ENCODE results near the gene CALCR. TPM values are rescaled to one million over a fixed set of nuclear protein-coding genes. Genes with fewer than 3 reads are reported as not detected.

The CALCR gene
- total and polyA plus RNA-seq, 2 of the 4 experiments (the other 2 are of a cell fraction) = not detected

DNA sequence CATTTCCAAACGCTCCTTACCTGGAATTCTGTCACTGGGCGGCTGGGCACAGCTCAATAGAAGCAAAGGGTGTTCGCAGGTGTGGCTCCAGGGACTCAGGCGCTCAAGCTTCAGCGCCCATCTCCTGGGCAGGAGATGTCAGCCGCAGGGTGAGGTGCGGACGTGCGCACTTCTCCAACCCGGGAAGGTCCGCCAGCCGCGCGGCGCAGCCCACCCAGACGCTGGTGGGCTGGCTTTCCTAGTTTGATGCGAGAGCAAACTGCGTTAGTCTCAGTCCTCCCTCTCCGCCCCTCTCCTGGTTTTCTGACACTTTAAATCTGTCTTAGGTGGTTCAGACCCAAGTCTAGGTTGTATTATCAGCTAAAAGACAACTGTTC, 267 bp downstream of the CALCR start:
- Histone ChIP-seq H3K4me2 (ENCODE audit: low read depth, low read length) (no peak overlapping the region), H4K8ac (ENCODE audit: low read depth in 2 of 2, low read length in 2 of 2) (no peak overlapping the region), H2AK9ac (replicated peaks; ENCODE audit: low read depth, low read length, poor library complexity) (no peak overlapping the region), H2AK5ac (ENCODE audit: low read depth, low read length) (no peak overlapping the region), H3K36me3 (ENCODE audit: control insufficient read depth, insufficient read depth, low read length) (no peaks in the 10 kb centered on the region), H2BK5ac (ENCODE audit: low read depth, low read length, poor library complexity, severe bottlenecking) (no peak overlapping the region), H3K18ac (ENCODE audit: low read depth, low read length) (no peak overlapping the region), H3K27me3 (ENCODE audit: control insufficient read depth, insufficient read depth, low read length) (peaks cover 24% of the 10 kb centered on the region), H3K4me1 (ENCODE audit: control insufficient read depth, insufficient read depth, low read length) (no peaks in the 10 kb centered on the region), H2AFZ (replicated peaks; ENCODE audit: low read length, poor library complexity) (no peak overlapping the region), H3K56ac (ENCODE audit: extremely low read depth, insufficient read depth, low read length) (no peak overlapping the region), H3K9me1 (ENCODE audit: insufficient read depth, low read length) (no peaks in the 10 kb centered on the region), H4K5ac (ENCODE audit: low read depth, low read length) (no peak overlapping the region), H3K14ac (replicated peaks; ENCODE audit: low read depth, low read length) (no peak overlapping the region), H3K79me1 (ENCODE audit: low read depth in 1 of 2, low read length in 2 of 2) (no peaks in the 10 kb centered on the region), H3K9ac (ENCODE audit: low read depth, low read length) (no peak overlapping the region), H3K4ac (ENCODE audit: low read depth, low read length) (no peak overlapping the region), H3K4me3 (ENCODE audit: insufficient read depth, low read depth, low read length) (no peak overlapping the region), H4K91ac (ENCODE audit: insufficient read depth, low read depth, low read length) (no peak overlapping the region), H3K27ac (ENCODE audit: insufficient read depth, low read length) (no peak overlapping the region), H2BK20ac (ENCODE audit: low read depth, low read length) (no peak overlapping the region), H2BK120ac (ENCODE audit: low read depth, low read length) (no peak overlapping the region), H4K20me1 (ENCODE audit: insufficient read depth, low read length) (no peaks in the 10 kb centered on the region), H3K9me3 (ENCODE audit: control insufficient read depth, insufficient read depth, low read length) (no peaks in the 10 kb centered on the region), H3K23ac (ENCODE audit: low read depth, low read length) (no peak overlapping the region), H2BK15ac (ENCODE audit: low read depth, low read length) (no peak overlapping the region)
- ATAC-seq (ENCODE audit: low read depth) (no peak), DNase-seq (no peak)
- BruUV-seq (replicated peaks) = no TSS peak
- dilution Hi-C loops (cut with HindIII; ENCODE audit: low sequenced_read_pairs, unreplicated experiment) (no loop called here), intact Hi-C loops (cut with micrococcal nuclease) (no loop called here), in situ Hi-C loops (cut with MboI; ENCODE audit: low sequenced_read_pairs) (no loop called here)
- ChIA-PET POLR2A (ENCODE audit: unreplicated experiment) (no interaction called here), CTCF (no interaction called here)
- no peak for TF ChIP-seq RAD21 (IDR thresholded peaks at IDR 0.05; ENCODE audit: low read length)
- no peak for TF ChIP-seq RFX5 (IDR thresholded peaks at IDR 0.05; ENCODE audit: low read depth, low read length)
- TF ChIP-seq CHD1 (IDR thresholded peaks at IDR 0.05; ENCODE audit: low read depth, low read length) = no peak
- TF ChIP-seq SMC3 (IDR thresholded peaks at IDR 0.05; ENCODE audit: low read depth, low read length) = no peak
- TF ChIP-seq MAZ (IDR thresholded peaks at IDR 0.05; ENCODE audit: borderline replicate concordance, low read depth, low read length) = no peak
- TF ChIP-seq, protein P1, sequence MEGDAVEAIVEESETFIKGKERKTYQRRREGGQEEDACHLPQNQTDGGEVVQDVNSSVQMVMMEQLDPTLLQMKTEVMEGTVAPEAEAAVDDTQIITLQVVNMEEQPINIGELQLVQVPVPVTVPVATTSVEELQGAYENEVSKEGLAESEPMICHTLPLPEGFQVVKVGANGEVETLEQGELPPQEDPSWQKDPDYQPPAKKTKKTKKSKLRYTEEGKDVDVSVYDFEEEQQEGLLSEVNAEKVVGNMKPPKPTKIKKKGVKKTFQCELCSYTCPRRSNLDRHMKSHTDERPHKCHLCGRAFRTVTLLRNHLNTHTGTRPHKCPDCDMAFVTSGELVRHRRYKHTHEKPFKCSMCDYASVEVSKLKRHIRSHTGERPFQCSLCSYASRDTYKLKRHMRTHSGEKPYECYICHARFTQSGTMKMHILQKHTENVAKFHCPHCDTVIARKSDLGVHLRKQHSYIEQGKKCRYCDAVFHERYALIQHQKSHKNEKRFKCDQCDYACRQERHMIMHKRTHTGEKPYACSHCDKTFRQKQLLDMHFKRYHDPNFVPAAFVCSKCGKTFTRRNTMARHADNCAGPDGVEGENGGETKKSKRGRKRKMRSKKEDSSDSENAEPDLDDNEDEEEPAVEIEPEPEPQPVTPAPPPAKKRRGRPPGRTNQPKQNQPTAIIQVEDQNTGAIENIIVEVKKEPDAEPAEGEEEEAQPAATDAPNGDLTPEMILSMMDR (conservative IDR thresholded peaks at IDR 0.05; ENCODE audit: low read depth, low read length) = no peak
- TF ChIP-seq MXI1 (IDR thresholded peaks at IDR 0.05; ENCODE audit: borderline replicate concordance, low read depth, low read length) = no peak
- TF ChIP-seq RCOR1 (IDR thresholded peaks at IDR 0.05; ENCODE audit: insufficient replicate concordance, low read length) = no peak
- TF ChIP-seq FOS (IDR thresholded peaks at IDR 0.05; ENCODE audit: low read depth, low read length) = no peak
- 2% methylated on average over 8 of the region's 19 CpGs; no CpG with 5 or more reads in 1 of the 2 experiments for WGBS, 2 experiments (ENCODE audit: extremely low coverage in 2 of 2, insufficient read length in 1 of 2)

Data from IMR-90 (cell line).